Cardiac muscle cell (in vitro differentiated cells and primary cell): ENCODE results near the gene AUNIP. TPM values are rescaled to one million over a fixed set of nuclear protein-coding genes. Genes with fewer than 3 reads are reported as not detected.

Experiments
- DNase-seq, 2 donors: peaks; one replicate each; pipeline versions ENCODE4 v3.0.0 to v3.0.0-alpha.2; 2010 to 2017; ENCODE audit warnings: low read depth in 1 of 2, low spot score in 1 of 2
- H3K27ac ChIP-seq: fragments of 200-600 bp; sonication (generic); 2 replicates; pipeline ENCODE4 v1.5.1; 2016
- H3K27me3 ChIP-seq: fragments of 200-600 bp; sonication (generic); 2 replicates; pipeline ENCODE4 v1.6.0; 2016; ENCODE audit warnings: control low read depth
- H3K36me3 ChIP-seq: fragments of 200-600 bp; sonication (generic); 2 replicates; pipeline ENCODE4 v1.5.1; 2016; ENCODE audit warnings: control low read depth
- H3K4me1 ChIP-seq: fragments of 200-600 bp; sonication (generic); 2 replicates; pipeline ENCODE4 v1.8.1; 2017; ENCODE audit warnings: low read depth, mild to moderate bottlenecking, mixed run types
- H3K4me3 ChIP-seq: fragments of 200-600 bp; sonication (generic); 2 replicates; pipeline ENCODE4 v1.5.1; 2016; ENCODE audit warnings: mild to moderate bottlenecking
- H3K9me3 ChIP-seq: fragments of 200-600 bp; sonication (generic); 2 replicates; pipeline ENCODE4 v1.5.1; 2017; ENCODE audit warnings: low read depth, mild to moderate bottlenecking, control low read depth
- polyA plus RNA-seq: library from polyadenylated mRNA; unstranded; fragments of >200 nt; fragmentation: Nextera tagmentation; extraction: Ambion mirVana; gene quantifications from 2 replicates; pipeline ENCODE4 v1.2.1, GENCODE V29; 2016
- total RNA-seq: library from RNA; depleted of rRNA; stranded (reverse); fragments of >200 nt; gene quantifications from 2 replicates; pipeline ENCODE4 v1.2.3, GENCODE V29; 2016
- TF ChIP-seq, protein P1 (sequence below): IDR thresholded peaks from 2 replicates; pipeline ENCODE4 v1.5.1; 2012; ENCODE audit warnings: low read depth, mild to moderate bottlenecking, low read length

Gene AUNIP
- total and polyA plus RNA-seq, 2 experiments from 2014 or later: 4.4 to 4.9 TPM

DNA sequence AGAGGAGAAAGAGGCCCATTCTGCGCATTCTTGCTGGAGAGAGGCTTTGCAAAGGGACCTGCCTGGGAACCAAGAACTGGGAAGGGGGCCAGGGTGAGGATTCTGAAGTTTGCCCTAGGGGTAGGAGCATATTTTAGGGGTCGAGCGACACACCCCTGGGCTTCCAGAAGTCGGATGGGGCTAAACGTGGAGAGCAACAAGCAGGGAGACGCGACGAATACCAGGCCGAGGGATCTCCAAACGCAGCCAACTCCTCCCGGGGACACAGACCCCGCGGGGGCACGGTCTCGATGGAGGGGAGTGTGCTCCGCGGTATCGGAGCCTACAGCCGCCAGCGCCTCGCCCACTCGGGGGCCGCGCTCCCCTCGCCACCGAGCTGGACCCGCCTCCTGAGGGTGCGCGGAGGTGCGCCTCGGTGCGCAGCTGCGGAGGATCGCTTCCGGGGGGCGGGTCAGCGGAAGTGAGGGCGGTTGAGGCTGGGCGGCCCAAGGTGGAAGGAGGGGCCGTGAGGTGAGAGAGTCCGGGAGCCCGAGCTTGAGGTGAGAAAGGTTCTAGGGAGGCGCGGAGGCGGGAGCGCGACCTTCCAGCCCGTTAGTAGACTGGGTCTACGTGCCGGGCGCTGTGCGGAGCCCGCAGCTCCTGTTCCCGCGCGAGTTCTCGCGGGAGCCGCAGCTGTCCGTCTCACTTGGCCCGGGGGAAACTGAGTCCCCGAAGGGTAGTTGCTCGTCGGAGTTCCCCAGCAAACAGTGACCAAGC lies 39.6 kb downstream of the AUNIP start, which contains the start of gene MTFR1L:
TSS of gene MTFR1L (plus strand) at position 464 of the 756 bp plus-strand sequence. CDS start 3,151 bp downstream, outside the sequence.
- TF ChIP-seq, protein P1, sequence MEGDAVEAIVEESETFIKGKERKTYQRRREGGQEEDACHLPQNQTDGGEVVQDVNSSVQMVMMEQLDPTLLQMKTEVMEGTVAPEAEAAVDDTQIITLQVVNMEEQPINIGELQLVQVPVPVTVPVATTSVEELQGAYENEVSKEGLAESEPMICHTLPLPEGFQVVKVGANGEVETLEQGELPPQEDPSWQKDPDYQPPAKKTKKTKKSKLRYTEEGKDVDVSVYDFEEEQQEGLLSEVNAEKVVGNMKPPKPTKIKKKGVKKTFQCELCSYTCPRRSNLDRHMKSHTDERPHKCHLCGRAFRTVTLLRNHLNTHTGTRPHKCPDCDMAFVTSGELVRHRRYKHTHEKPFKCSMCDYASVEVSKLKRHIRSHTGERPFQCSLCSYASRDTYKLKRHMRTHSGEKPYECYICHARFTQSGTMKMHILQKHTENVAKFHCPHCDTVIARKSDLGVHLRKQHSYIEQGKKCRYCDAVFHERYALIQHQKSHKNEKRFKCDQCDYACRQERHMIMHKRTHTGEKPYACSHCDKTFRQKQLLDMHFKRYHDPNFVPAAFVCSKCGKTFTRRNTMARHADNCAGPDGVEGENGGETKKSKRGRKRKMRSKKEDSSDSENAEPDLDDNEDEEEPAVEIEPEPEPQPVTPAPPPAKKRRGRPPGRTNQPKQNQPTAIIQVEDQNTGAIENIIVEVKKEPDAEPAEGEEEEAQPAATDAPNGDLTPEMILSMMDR: no peak
- peak; percentile 79 to 92 for DNase-seq
- H3K4me1 ChIP-seq: peaks cover 37% of the 10 kb centered on the region
- peak within 1 kb of the TSS; percentile 76 for H3K4me3 ChIP-seq
- no peaks in the 10 kb centered on the region for H3K36me3 ChIP-seq
- H3K27ac ChIP-seq: peak within 1 kb of the TSS; percentile 95
- no peaks in the 10 kb centered on the region for H3K27me3 ChIP-seq
- H3K9me3 ChIP-seq: no peaks in the 10 kb centered on the region

DNA sequence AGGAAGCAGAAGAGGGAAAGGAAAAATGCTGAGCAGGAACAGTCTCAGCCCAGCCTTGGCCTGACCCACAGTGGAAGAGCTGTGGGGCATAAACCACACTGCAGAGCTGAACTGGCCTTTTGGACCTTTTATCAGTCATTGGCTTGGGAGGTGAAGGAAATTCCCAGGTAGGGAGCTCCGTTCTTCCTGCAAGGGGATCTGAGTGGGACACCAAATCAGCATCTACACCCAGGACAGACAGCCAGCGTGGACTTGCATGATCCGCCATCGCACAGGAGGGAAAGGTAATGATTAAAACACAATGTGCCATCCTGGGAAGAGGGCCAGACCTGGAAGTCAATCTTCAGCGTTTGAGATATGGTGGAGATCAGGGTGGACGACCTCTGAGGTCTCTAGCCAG lies 40.7 kb downstream of the AUNIP start:
- Histone ChIP-seq H3K27me3 (no peaks in the 10 kb centered on the region), H3K4me3 (peak overlapping the region; percentile 76), H3K27ac (peak overlapping the region; percentile 95), H3K4me1 (peaks cover 37% of the 10 kb centered on the region), H3K9me3 (no peaks in the 10 kb centered on the region), H3K36me3 (peaks cover 6% of the 10 kb centered on the region)
- no peak for DNase-seq
- TF ChIP-seq, protein P1: no peak

DNA sequence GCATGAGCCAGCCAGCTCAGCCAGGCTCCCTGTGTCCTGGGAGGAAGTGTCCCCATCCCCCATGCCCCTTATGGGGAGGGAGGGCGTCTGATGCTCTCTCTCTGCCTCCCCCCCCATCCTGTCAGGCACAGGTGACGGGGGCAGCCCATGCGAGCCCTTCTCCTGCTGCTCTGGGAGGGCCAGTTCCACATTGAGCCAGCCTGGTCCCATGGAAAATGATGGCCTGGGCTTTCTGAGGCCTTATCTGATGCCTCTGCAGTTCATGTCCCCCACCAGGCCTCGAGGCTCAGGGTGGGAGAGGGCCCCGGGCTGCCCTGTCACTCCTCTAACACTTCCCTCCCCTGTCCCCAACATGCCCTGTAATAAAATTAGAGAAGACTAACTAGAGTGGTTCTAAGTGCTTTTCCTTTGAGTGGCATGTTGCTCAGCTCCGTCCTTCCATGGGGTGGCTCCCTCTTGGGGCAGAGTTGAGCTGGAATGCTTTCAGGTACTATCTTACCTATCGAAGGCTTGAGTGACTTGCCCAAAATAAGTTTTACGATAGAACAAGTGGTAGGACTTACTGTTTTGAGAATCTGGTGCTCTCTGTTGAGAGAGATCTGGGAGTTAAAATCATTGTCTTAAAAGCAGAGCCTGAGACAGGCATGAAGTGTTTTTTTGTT lies 41.3 kb downstream of the AUNIP start:
- Histone ChIP-seq H3K27ac (peak overlapping the region; percentile 95), H3K36me3 (peaks cover 6% of the 10 kb centered on the region), H3K9me3 (no peaks in the 10 kb centered on the region), H3K27me3 (no peaks in the 10 kb centered on the region), H3K4me3 (no peak overlapping the region), H3K4me1 (peaks cover 36% of the 10 kb centered on the region)
- peak in 1 of 2 donors; percentile 84 for DNase-seq
- TF ChIP-seq, protein P1: peak; percentile 7

DNA sequence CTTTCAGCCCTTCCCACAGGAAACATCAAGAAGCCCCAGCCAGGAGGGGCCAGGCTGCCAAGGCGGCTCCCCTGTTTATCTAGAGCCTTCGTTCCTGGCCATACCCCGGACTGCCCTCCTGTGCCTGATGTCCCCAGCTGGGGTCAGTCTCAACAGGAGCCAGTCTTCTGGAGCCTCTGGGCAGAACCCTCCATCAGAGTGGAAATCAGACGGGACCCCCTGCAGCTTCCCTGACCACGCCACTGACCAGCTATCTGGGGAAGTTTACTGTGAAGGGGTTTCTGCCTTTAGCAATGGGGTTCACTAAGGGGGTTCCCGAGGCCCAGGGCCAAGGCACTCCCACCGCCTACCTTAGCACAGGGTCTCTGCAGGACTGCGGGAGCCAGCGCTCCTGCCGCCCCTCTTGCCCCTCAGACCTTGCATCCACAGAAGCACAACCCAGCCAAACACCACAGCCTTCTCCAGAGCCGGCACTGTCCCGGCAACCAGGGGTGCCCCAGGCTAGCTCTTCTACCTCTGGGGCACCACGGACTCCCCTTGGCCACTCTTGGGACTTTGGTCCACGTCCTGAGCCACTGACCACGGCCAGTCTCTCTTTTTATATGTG lies 43.0 kb downstream of the AUNIP start:
- no peak overlapping the region for H3K4me3 ChIP-seq
- no peaks in the 10 kb centered on the region for H3K9me3 ChIP-seq
- H3K4me1 ChIP-seq: peaks cover 23% of the 10 kb centered on the region
- TF ChIP-seq, protein P1: no peak
- H3K27me3 ChIP-seq: no peaks in the 10 kb centered on the region
- DNase-seq: no peak
- peaks cover 13% of the 10 kb centered on the region for H3K36me3 ChIP-seq
- H3K27ac ChIP-seq: peak overlapping the region; percentile 95

DNA sequence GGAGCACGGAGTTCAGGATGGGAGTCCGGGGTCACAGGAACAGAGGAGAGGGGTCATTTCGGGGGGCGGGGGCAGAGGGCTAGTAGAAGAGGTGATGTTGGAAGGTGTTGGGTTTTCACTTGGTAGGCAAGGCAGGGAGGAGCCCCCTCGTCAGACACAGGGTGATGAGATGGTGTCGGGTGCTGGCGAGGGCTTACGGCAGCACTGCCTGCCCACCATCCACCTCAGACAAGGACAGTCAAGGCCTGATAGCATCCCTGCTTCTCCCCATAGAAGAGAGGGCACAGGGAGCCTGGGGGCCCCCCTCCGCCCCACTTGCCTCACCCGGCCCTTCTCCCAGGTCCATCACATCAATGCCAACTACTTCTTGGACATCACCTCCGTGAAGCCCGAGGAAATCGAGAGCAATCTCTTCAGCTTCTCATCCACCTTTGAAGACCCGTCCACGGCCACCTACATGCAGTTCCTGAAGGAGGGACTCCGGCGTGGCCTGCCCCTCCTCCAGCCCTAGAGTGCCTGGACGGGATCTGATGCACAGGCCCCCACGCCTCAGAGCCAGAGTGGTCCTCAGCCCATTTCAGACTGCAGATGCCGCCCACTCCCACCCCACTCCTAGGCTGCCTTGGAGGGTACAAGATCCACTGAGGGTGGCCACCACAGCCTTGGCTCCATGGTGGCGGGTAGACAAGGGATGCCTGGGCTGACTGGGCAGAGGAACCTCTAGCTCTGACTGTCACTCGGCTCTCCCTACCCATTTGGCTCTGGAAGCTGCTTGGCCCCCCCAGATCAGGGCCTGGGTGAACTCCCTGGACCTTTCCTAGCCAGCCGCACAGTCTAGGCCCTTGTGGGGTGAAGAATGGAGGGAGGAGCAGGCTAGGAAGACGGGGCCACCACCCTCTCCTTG lies 43.8 kb downstream of the AUNIP start:
- Histone ChIP-seq H3K9me3 (no peaks in the 10 kb centered on the region), H3K27me3 (no peaks in the 10 kb centered on the region), H3K4me3 (no peak overlapping the region), H3K27ac (no peak overlapping the region), H3K4me1 (peaks cover 19% of the 10 kb centered on the region), H3K36me3 (peaks cover 13% of the 10 kb centered on the region)
- TF ChIP-seq, protein P1: no peak
- DNase-seq: no peak
